Kidney epithelial cell (primary cell): ENCODE results near the gene PSME1. TPM values are rescaled to one million over a fixed set of nuclear protein-coding genes. Genes with fewer than 3 reads are reported as not detected.

Experiments used
- DNase-seq: peaks from one replicate; pipeline ENCODE4 v3.0.0-alpha.2; 2010; ENCODE audit warnings: low read depth
- H3K27me3 ChIP-seq: 2 replicates; pipeline ENCODE4 v1.6.0; 2011; ENCODE audit warnings: low read length; ENCODE audit not compliant: control insufficient read depth, insufficient read depth
- H3K36me3 ChIP-seq: 2 replicates; pipeline ENCODE4 v1.5.1; 2011; ENCODE audit warnings: low read length; ENCODE audit not compliant: control insufficient read depth, insufficient read depth
- H3K4me3 ChIP-seq: 2 replicates; pipeline ENCODE4 v1.5.1; 2011; ENCODE audit warnings: low read depth, mild to moderate bottlenecking, control low read depth, low read length
- CTCF ChIP-seq: IDR thresholded peaks from 2 replicates; pipeline ENCODE4 v1.5.1; 2011; ENCODE audit warnings: mild to moderate bottlenecking, moderate library complexity, low read length, control low read depth, inconsistent platforms; ENCODE audit not compliant: insufficient read depth, poor library complexity, severe bottlenecking
- total RNA-seq: library from RNA; depleted of rRNA; stranded (reverse); fragments of >200 nt; gene quantifications from 2 replicates; pipeline ENCODE4 v1.2.3, GENCODE V29; 2015

Gene PSME1
- total RNA-seq, 1 donor from 2014 or later, result 234 TPM

- no peak for DNase-seq
- no peak overlapping the region for H3K4me3 ChIP-seq
- no peak for TF ChIP-seq CTCF
- peaks cover 7% of the 10 kb centered on the region for H3K36me3 ChIP-seq
- H3K27me3 ChIP-seq, result no peaks in the 10 kb centered on the region
Measured at GRCh38 chr14:24167469-24168114, 31.6 kb downstream of the PSME1 start.

DNA sequence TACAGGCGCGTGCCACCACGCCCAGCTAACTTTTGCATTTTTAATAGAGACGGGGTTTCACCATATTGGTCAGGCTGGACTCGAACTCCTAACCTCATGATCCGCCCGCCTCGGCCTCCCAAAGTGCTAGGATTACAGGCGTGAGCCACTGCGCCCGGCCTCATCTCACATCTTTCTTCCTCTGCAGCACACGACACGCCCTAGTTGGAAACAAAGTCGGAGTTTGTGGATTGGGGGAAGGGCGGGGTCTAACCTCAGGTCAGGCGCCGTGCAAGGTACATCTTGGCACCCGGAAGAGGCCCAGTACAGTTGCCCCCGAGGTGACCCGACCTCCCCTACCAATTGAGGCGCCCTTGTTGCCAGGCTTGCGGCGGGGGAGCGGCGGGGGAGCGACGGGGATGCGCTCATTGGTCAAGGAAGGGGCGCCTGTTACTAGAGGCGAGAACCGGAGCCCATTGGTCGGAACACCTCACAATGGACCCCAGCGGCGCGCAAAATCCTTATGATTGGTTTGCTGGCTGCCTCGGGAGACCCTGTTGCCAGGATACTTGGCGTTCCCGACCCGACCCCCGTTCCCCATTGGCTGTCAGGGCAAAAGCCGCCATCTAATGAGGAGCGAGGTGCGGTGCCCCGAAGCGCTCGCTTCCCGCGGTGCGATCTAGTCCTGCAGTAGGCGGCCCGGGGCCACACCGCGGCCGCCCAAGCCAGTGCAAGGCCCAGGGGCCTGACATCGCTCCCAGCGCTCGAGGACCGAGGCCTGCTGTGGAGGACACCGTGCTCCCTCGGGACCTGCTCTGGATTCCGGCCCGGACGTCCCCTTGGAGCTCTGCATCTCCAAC lies 35.6 kb downstream of the PSME1 start, which contains the start of gene REC8:
REC8 (plus strand) TSS at position 659 of the 839 bp plus-strand sequence. CDS start 473 bp downstream, outside the sequence.
- H3K4me3 ChIP-seq, result peak within 1 kb of the TSS; percentile 78
- H3K27me3 ChIP-seq, result no peaks in the 10 kb centered on the region
- peak; percentile 92 for DNase-seq
- H3K36me3 ChIP-seq, result peaks cover 7% of the 10 kb centered on the region
- TF ChIP-seq CTCF, result no peak

DNA sequence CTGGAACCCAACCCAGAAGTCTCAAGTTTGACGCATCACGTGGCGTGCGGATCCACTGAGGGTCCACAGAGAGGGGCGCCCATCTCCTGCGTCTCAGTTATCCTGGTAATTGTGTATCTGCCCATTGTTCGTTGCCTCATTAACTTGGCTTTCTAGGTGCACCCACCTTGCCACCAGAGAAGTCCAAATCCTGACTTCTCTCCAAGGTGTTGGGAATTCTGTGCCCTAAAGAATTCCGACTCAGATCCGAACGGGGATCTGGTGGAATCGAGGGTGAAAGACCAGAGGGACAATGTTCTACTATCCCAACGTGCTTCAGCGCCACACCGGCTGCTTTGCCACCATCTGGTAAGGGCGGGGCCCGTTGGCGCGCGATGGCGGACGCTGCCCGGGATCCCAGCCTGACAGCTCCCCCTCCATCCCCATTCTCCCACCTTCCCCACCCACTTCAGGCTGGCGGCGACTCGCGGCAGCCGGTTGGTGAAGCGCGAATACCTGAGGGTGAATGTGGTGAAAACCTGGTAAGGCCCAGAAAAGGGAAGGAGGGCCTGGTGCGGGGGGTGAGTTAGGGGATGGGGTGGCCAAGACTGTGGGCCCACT lies 36.4 kb downstream of the PSME1 start:
- DNase-seq, result no peak
- Histone ChIP-seq H3K4me3 (peak overlapping the region; percentile 78), H3K36me3 (peaks cover 8% of the 10 kb centered on the region), H3K27me3 (no peaks in the 10 kb centered on the region)
- no peak for TF ChIP-seq CTCF

DNA sequence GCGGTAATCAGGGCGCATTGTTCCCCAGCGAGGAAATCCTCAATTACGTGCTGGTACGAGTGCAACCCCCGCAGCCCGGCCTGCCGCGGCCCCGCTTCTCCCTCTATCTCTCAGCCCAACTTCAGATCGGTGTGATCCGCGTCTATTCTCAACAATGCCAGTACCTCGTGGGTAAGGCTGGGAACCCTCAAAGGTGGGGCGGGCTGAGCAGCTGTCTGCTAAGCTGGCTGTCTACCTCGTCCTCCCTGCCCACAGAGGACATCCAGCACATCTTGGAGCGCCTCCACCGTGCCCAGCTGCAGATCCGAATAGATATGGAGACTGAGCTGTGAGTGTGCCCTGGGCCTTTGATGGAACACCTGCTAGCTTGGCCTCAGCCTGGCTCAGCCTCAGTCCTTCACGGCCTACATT lies 36.9 kb downstream of the PSME1 start:
- Histone ChIP-seq H3K36me3 (peaks cover 7% of the 10 kb centered on the region), H3K27me3 (no peaks in the 10 kb centered on the region), H3K4me3 (peak overlapping the region; percentile 78)
- DNase-seq, result no peak
- no peak for TF ChIP-seq CTCF

GRCh38 chr14:24176599-24176998 lies 40.6 kb downstream of the PSME1 start:
- no peak overlapping the region for H3K4me3 ChIP-seq
- H3K27me3 ChIP-seq, result no peaks in the 10 kb centered on the region
- no peak for DNase-seq
- no peak for TF ChIP-seq CTCF
- peaks cover 14% of the 10 kb centered on the region for H3K36me3 ChIP-seq
